OCI-LY1 (cell line): ENCODE data around the gene SMIM10L1.

Source experiments
- CTCF ChIP-seq: fragments of 200-600 bp; sonication (generic), shearing (Covaris generic); IDR thresholded peaks from 2 replicates; pipeline ENCODE4 v1.5.1; 2017; ENCODE audit warnings: mild to moderate bottlenecking, antibody characterized with exemption, low read length, moderate library complexity, mixed read lengths
- EZH2 ChIP-seq: fragments of 200-600 bp; sonication (generic), shearing (Covaris generic); IDR thresholded peaks from 2 replicates; pipeline ENCODE4 v1.8.0; 2017; ENCODE audit warnings: borderline replicate concordance, mixed run types, mild to moderate bottlenecking, antibody characterized with exemption, low read length, moderate library complexity, mixed read lengths

DNA sequence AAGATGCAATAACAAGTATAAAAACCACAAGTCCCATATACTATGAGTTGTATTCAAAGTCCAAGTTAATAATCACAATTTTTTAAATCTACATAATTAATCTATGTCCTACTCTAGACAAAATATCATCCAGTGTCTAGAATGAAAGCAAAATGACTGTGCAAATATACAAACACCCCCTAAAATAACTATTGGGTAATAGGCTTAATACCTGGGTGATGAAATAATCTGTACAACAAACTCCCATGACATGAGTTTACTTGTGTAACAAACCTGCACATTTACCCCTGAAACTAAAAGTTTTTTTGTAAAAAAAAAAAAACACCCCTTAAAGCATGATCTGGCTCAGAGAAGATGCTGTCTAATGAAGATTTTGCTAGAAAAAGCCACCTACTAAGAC is 11.5 kb downstream of the SMIM10L1 start:
- TF ChIP-seq CTCF: no peak
- TF ChIP-seq EZH2: no peak
